Activated T-cell treated with anti-CD3 and anti-CD28 coated beads, Interleukin-2, amount 50 U/mL, for 48 hours (primary cell): Measurements from ENCODE around the gene BCOR.
A peak's percentile ranks its signal among the peaks of the same experiment; 100 is the strongest.

ENCODE experiments used
- DNase-seq, 2 experiments: peaks; one replicate each; pipeline ENCODE4 v3.0.0-alpha.2; 2020

Gene BCOR

GRCh38 chrX:40084471-40085101 is 13.2 kb downstream of the BCOR start:
- no peak for DNase-seq

GRCh38 chrX:40083979-40084359 is 13.8 kb downstream of the BCOR start:
- DNase-seq = no peak

- DNase-seq = no peak
Observed at GRCh38 chrX:40083120-40083978, 14.4 kb downstream of the BCOR start.

- no peak for DNase-seq
Observed at GRCh38 chrX:40082447-40083119, 15.2 kb downstream of the BCOR start.

- DNase-seq = no peak
Observed at GRCh38 chrX:40081679-40082068, 16.1 kb downstream of the BCOR start.

- DNase-seq = no peak
Observed at GRCh38 chrX:40080894-40081678, 16.7 kb downstream of the BCOR start.

- no peak for DNase-seq
Observed at GRCh38 chrX:40079572-40079971, 18.2 kb downstream of the BCOR start.

GRCh38 chrX:40078489-40079227 is 19.1 kb downstream of the BCOR start:
- no peak for DNase-seq

GRCh38 chrX:40077906-40078305 is 19.9 kb downstream of the BCOR start:
- no peak for DNase-seq

- no peak for DNase-seq
Observed at GRCh38 chrX:40076750-40077575, 20.8 kb downstream of the BCOR start.

GRCh38 chrX:40074959-40075332 is 22.8 kb downstream of the BCOR start:
- DNase-seq = no peak

GRCh38 chrX:40074080-40074958 is 23.4 kb downstream of the BCOR start:
- no peak for DNase-seq

- no peak for DNase-seq
Observed at GRCh38 chrX:40073439-40074054, 24.2 kb downstream of the BCOR start.

GRCh38 chrX:40072246-40072645 is 25.5 kb downstream of the BCOR start:
- no peak for DNase-seq

- no peak for DNase-seq
Observed at GRCh38 chrX:40068048-40068447, 29.7 kb downstream of the BCOR start.

GRCh38 chrX:40066700-40067099 is 31.1 kb downstream of the BCOR start:
- DNase-seq = no peak

GRCh38 chrX:40065296-40066046 is 32.3 kb downstream of the BCOR start:
- peak in 1 of 2 experiments; percentile 41 for DNase-seq

- no peak for DNase-seq
Observed at GRCh38 chrX:40064055-40064597, 33.6 kb downstream of the BCOR start.

- DNase-seq = no peak
Observed at GRCh38 chrX:40063555-40063954, 34.2 kb downstream of the BCOR start.
